DND-41 (cell line): ENCODE results near the gene HLA-DMA.

Source experiments
- ATAC-seq: fragments of 200-7000 bp; cut with Tn5 transposase; 3 replicates; pipeline ENCODE4 v1.9.1; 2021; ENCODE audit warnings: low read depth; ENCODE audit not compliant: insufficient read depth
- DNase-seq: peaks from one replicate; pipeline ENCODE4 v3.0.0-alpha.2; 2020
- H2AFZ ChIP-seq: 2 replicates; pipeline ENCODE4 v1.6.0; 2012; ENCODE audit warnings: low read depth, low read length
- H3K27ac ChIP-seq: 2 replicates; pipeline ENCODE4 v1.5.1; 2012; ENCODE audit warnings: low read length, inconsistent platforms
- H3K27me3 ChIP-seq: fragments of 200-600 bp; sonication (generic); 2 replicates; pipeline ENCODE4 v1.6.0; 2012; ENCODE audit warnings: low read length, mild to moderate bottlenecking, inconsistent platforms; ENCODE audit not compliant: insufficient read depth, poor library complexity
- H3K36me3 ChIP-seq: 2 replicates; pipeline ENCODE4 v1.5.1; 2012; ENCODE audit warnings: low read length, inconsistent platforms; ENCODE audit not compliant: insufficient read depth
- H3K4me1 ChIP-seq: 2 replicates; pipeline ENCODE4 v1.5.1; 2012; ENCODE audit warnings: mild to moderate bottlenecking, low read length; ENCODE audit not compliant: insufficient read depth
- H3K4me2 ChIP-seq: 2 replicates; pipeline ENCODE4 v1.6.0; 2012; ENCODE audit warnings: mild to moderate bottlenecking, moderate library complexity, low read length, inconsistent platforms; ENCODE audit not compliant: insufficient read depth
- H3K4me3 ChIP-seq, 2 experiments: fragments of 200-600 bp in 1 of 2; shearing (Covaris generic) in 1 of 2; 2 replicates each; pipeline ENCODE4 v1.5.1; 2012 to 2016; ENCODE audit warnings: inconsistent platforms in 2 of 2, low read length in 2 of 2, mild to moderate bottlenecking in 2 of 2, low read depth in 1 of 2, moderate library complexity in 1 of 2
- H3K79me2 ChIP-seq: 2 replicates; pipeline ENCODE4 v1.6.0; 2012; ENCODE audit warnings: low read length, inconsistent platforms; ENCODE audit not compliant: insufficient read depth
- H3K9ac ChIP-seq: 2 replicates; pipeline ENCODE4 v1.6.0; 2012; ENCODE audit warnings: low read depth, mild to moderate bottlenecking, inconsistent platforms, low read length, moderate library complexity
- H3K9me3 ChIP-seq: 2 replicates; pipeline ENCODE4 v1.5.1; 2012; ENCODE audit warnings: low read length, moderate library complexity, mild to moderate bottlenecking, inconsistent platforms; ENCODE audit not compliant: insufficient read depth, severe bottlenecking
- H4K20me1 ChIP-seq: 2 replicates; pipeline ENCODE4 v1.6.0; 2012; ENCODE audit warnings: low read length; ENCODE audit not compliant: insufficient read depth
- CTCF ChIP-seq: IDR thresholded peaks from 2 replicates; pipeline ENCODE4 v1.5.1; 2012; ENCODE audit warnings: borderline replicate concordance, low read length, moderate library complexity, mild to moderate bottlenecking; ENCODE audit not compliant: poor library complexity, severe bottlenecking; ENCODE audit errors: extremely low read depth
- EZH2 ChIP-seq: IDR thresholded peaks from 3 replicates; pipeline ENCODE4 v1.6.1; 2012; ENCODE audit warnings: borderline replicate concordance, low read depth, mild to moderate bottlenecking, moderate library complexity, low read length, inconsistent platforms; ENCODE audit not compliant: severe bottlenecking

HLA-DMA gene

GRCh38 chr6:32995448-32995847 lies 42.6 kb upstream of the HLA-DMA start:
- no peak for TF ChIP-seq EZH2
- TF ChIP-seq CTCF: no peak
- Histone ChIP-seq H3K4me3 (no peak overlapping the region), H3K9me3 (no peaks in the 10 kb centered on the region)

GRCh38 chr6:32993363-32993973 lies 40.6 kb upstream of the HLA-DMA start:
- H4K20me1 ChIP-seq: no peaks in the 10 kb centered on the region
- no peaks in the 10 kb centered on the region for H3K36me3 ChIP-seq
- H3K27ac ChIP-seq: no peak overlapping the region
- H3K9ac ChIP-seq: no peak overlapping the region
- no peak overlapping the region for H3K4me2 ChIP-seq
- no peak overlapping the region for H3K4me3 ChIP-seq
- no peaks in the 10 kb centered on the region for H3K79me2 ChIP-seq
- no peaks in the 10 kb centered on the region for H3K9me3 ChIP-seq
- no peak overlapping the region for H2AFZ ChIP-seq
- peaks cover 17% of the 10 kb centered on the region for H3K27me3 ChIP-seq
- no peak for DNase-seq
- ATAC-seq: no peak
- TF ChIP-seq CTCF (no peak), EZH2 (no peak)
- no peaks in the 10 kb centered on the region for H3K4me1 ChIP-seq

More at GRCh38 chr6:32995448-32995847, 42.6 kb upstream of the HLA-DMA start:
- H3K79me2 ChIP-seq: no peaks in the 10 kb centered on the region
- H3K36me3 ChIP-seq: no peaks in the 10 kb centered on the region
- H3K27me3 ChIP-seq: peaks cover 19% of the 10 kb centered on the region
- no peaks in the 10 kb centered on the region for H4K20me1 ChIP-seq
- no peak overlapping the region for H3K27ac ChIP-seq
- DNase-seq: no peak
- H2AFZ ChIP-seq: no peak overlapping the region
- H3K4me2 ChIP-seq: no peak overlapping the region
- H3K4me1 ChIP-seq: peaks cover 3% of the 10 kb centered on the region; the same call in 1 of the 2 replicates
- no peak for ATAC-seq
- H3K9ac ChIP-seq: no peak overlapping the region

GRCh38 chr6:32991972-32992371 lies 39.1 kb upstream of the HLA-DMA start:
- TF ChIP-seq EZH2 (no peak), CTCF (no peak)

GRCh38 chr6:32989368-32989767 lies 36.5 kb upstream of the HLA-DMA start:
- TF ChIP-seq CTCF (no peak), EZH2 (no peak)

More at GRCh38 chr6:32991972-32992371, 39.1 kb upstream of the HLA-DMA start:
- Histone ChIP-seq H2AFZ (no peak overlapping the region), H3K27ac (no peak overlapping the region), H3K27me3 (peaks cover 17% of the 10 kb centered on the region), H3K79me2 (no peaks in the 10 kb centered on the region), H3K4me1 (no peaks in the 10 kb centered on the region), H3K36me3 (no peaks in the 10 kb centered on the region), H3K9me3 (no peaks in the 10 kb centered on the region), H3K9ac (no peak overlapping the region), H3K4me2 (no peak overlapping the region), H4K20me1 (no peaks in the 10 kb centered on the region), H3K4me3 (no peak overlapping the region)
- ATAC-seq (no peak), DNase-seq (no peak)

More at GRCh38 chr6:32989368-32989767, 36.5 kb upstream of the HLA-DMA start:
- Histone ChIP-seq H4K20me1 (no peaks in the 10 kb centered on the region), H3K9ac (no peak overlapping the region), H3K4me3 (no peak overlapping the region), H3K79me2 (no peaks in the 10 kb centered on the region), H3K9me3 (no peaks in the 10 kb centered on the region), H3K4me1 (0 out of 2 replicates have a peak, but pooled peaks cover 2% of the 10 kb centered on the region), H3K27ac (no peak overlapping the region), H2AFZ (no peak overlapping the region), H3K4me2 (no peak overlapping the region), H3K36me3 (no peaks in the 10 kb centered on the region), H3K27me3 (peaks cover 14% of the 10 kb centered on the region)
- DNase-seq: no peak
- ATAC-seq: no peak
